Mammary microvascular endothelial cell (primary cell): ENCODE measurements around the gene RPL18A. TPM values are rescaled to one million over a fixed set of nuclear protein-coding genes. Genes with fewer than 3 reads are reported as not detected.

Experiments
- total RNA-seq: library from RNA; depleted of rRNA; stranded (reverse); fragments of >200 nt; gene quantifications from 2 replicates; pipeline ENCODE4 v1.2.3, GENCODE V29; 2015

Gene RPL18A
- total RNA-seq, result 1,320 and 1,512 TPM in 2 replicates

DNA sequence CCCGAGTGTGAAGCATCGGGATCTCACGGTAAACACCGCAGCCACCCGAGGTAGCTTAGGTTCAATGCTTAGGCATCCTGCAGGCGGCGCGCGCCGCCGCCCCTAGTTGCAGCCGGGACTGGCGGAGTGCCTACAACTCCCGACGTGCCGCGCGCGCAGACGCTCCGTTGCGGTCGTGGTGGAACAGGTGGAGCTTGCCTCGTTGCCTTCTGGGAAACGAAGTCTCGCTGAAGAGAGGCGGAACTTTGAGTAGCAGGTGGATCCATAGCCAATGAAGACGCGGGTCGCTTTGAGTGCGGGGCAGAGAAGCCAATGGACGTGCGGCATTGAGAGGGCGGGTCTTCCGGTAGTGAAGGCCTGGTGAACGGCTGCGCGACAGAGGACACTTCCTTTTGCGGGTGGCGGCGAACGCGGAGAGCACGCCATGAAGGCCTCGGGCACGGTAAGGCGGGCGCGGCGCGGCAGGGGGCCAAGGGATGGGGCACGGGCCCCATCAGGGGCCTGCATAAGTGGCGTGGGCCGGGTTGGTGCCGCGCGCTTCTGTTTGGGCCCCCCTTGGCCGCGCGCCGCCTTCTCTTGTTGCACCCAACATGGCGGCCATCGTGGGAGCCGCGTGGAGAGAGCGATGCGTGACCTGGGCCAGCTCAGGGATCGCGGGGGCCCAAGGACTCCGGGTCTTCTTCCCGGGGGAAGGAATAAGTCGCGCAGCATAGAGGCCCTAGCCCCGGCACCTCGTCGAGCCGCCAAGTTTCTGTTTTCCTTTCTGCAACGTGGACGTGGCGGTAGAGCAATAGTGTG is at the start of gene RPL18A:
Gene RPL18A (plus strand): TSS at position 378 of the 798 bp plus-strand sequence. CDS start 47 bp downstream, at position 425.

DNA sequence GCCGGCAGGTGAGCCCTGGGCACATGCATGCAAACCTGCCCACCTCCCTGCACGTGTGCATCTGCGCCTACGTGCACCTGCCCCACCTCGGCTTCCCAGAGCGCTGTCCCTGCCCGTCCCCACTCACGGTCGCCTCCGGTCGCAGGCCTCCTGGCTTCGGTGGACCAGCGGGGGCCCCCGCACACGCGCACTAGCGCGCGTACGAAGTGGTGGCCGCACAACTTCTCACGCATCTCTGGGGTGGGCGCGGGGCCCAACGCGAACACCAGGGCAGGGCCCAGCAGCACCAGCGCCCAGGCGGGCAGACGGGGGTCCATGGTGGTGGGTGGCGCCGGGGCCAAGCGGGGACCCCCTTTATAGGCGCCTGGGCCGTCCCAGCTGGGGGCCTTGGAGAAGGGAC is 38.5 kb upstream of the RPL18A start, which contains the start of gene INSL3:
Gene INSL3 (minus strand): TSS at position 330 of the 400 bp plus-strand sequence. CDS start 13 bp downstream, at position 317.

DNA sequence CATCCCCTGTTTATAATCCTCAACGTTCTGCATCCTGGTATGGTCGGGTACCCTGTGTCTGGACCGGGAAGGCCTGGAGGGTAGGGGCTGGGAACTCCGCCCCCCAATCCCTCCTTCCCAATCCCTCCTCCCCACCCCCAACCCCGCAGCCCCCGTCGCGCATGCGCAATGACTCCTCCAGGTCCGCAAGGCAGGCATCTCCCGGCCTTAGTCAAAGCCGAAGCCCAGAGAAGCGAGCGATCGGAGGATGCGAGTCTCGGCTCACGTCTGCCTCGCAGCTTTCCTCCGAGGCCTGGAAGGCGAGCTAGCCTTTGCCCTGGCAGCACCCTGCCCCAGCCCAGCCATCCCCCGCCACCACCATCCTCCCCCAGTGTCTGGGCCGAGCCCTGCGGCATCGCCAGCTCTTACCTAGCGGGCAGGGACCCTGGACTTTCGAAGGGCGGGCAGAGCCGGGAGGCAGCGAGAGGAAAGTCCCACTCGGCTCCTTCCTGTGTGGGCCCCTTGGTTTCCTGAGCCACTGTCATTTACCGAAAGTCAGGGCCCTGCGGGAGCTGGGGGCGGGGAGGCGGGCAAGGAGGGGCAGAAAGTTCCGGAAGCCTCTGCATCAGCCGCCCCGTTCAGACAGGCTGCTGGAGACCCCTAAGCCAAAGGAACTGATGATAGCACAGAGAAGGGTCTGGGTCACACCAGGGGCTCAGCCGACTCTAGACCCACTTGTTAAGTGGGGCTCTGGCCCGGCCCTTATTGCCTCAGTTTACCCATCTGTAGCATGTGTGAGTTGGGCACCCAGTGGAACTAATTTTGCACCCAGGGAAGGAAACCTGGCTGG is 12.0 kb upstream of the RPL18A start, which contains the start of gene JAK3:
Gene JAK3 (minus strand): TSS at position 445 of the 829 bp plus-strand sequence. CDS start 3,565 bp downstream, outside the sequence.

DNA sequence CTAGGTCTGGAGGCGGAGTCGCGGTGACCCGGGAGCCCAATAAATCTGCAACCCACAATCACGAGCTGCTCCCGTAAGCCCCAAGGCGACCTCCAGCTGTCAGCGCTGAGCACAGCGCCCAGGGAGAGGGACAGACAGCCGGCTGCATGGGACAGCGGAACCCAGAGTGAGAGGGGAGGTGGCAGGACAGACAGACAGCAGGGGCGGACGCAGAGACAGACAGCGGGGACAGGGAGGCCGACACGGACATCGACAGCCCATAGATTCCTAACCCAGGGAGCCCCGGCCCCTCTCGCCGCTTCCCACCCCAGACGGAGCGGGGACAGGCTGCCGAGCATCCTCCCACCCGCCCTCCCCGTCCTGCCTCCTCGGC is 12.2 kb downstream of the RPL18A start, which contains the start of gene SLC5A5:
Gene SLC5A5 (plus strand): TSS at position 68 of the 373 bp plus-strand sequence. CDS start 375 bp downstream, outside the sequence.

Other genes with a start within 250 kb of the RPL18A start
- gene UNC13A, start 171.6 kb upstream of the RPL18A start, total RNA-seq, result under 0.01 and 0.54 TPM in 2 replicates
- 38.8 and 53.1 TPM in 2 replicates for gene MAP1S, start 140.4 kb upstream of the RPL18A start, total RNA-seq
- 0.87 and 3.3 TPM in 2 replicates for gene FCHO1, start 108.4 kb upstream of the RPL18A start, total RNA-seq
- gene B3GNT3, start 64.8 kb upstream of the RPL18A start, total RNA-seq, result 0.05 and 0.13 TPM in 2 replicates
- 0.44 TPM in 1 of 2 replicates, not detected in the other for gene INSL3, start 38.4 kb upstream of the RPL18A start, total RNA-seq
- 4.7 and 5.9 TPM in 2 replicates for gene JAK3, start 11.9 kb upstream of the RPL18A start, total RNA-seq
- not detected in 2 replicates for gene SLC5A5, start 12.0 kb downstream of the RPL18A start, total RNA-seq
- 111 and 120 TPM in 2 replicates for gene CCDC124, start 73.1 kb downstream of the RPL18A start, total RNA-seq
- not detected in 2 replicates for gene KCNN1, start 107.2 kb downstream of the RPL18A start, total RNA-seq
- 10.9 and 27.0 TPM in 2 replicates for gene ARRDC2, start 148.3 kb downstream of the RPL18A start, total RNA-seq
- 0.64 and 0.87 TPM in 2 replicates for gene IL12RB1, start 227.0 kb downstream of the RPL18A start, total RNA-seq
- 3.5 and 3.6 TPM in 2 replicates for gene MAST3, start 237.9 kb downstream of the RPL18A start, total RNA-seq